Stimulated activated CD4-positive, alpha-beta T cell treated with anti-CD3 and anti-CD28 coated beads, TNF-alpha, amount 100 ng/mL, for 24 hours (primary cell): ENCODE results near the gene ERBB3.
"Not testable (repeated sequence)": the region's sequence is repeated elsewhere in the genome, so short reads cannot be mapped to it uniquely, and the experiment has no call there.

ENCODE experiments used
- DNase-seq, 3 experiments: peaks; one replicate each; pipeline ENCODE4 v3.0.0-alpha.2; 2020; ENCODE audit warnings: low read depth in 3 of 3

Gene ERBB3

DNA sequence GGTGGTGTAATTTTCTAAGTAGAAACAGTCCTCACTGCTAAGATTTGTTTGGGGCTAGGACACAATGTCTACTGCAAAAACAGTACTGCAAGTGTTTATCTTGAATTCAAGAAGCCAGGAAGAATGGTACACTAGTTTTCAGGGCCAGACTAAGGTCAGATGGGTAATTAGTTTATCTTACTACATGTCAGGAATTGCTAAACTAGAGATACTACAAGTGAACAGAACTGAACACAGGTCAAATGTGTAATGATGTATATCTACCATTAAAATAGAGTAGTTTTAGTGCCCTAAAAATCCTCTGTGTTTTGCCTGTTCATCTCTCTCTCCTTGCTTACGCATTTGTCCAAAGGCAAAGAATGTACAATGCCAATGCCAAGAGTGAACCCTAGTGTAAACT is 34.1 kb downstream of the ERBB3 start:
- no peak for DNase-seq

DNA sequence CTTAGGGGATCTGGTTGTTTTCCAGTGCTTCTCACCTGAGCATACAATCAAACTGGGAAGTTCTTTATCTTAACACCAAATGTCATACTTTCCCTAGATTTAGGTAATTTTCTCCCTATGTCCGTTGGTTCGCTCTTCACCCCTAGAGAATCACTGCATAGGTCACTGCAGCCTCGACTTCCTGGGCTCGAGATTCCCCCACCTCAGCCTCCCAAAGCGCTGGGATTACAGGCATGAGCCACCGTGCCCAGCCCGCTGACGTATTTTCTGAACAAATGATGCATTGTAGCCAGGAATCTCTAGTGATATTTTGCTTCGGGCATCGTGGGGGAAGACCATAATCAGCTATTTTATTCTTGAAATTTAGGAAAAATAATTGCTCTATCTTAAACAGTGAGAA is 35.4 kb downstream of the ERBB3 start:
- no peak for DNase-seq

DNA sequence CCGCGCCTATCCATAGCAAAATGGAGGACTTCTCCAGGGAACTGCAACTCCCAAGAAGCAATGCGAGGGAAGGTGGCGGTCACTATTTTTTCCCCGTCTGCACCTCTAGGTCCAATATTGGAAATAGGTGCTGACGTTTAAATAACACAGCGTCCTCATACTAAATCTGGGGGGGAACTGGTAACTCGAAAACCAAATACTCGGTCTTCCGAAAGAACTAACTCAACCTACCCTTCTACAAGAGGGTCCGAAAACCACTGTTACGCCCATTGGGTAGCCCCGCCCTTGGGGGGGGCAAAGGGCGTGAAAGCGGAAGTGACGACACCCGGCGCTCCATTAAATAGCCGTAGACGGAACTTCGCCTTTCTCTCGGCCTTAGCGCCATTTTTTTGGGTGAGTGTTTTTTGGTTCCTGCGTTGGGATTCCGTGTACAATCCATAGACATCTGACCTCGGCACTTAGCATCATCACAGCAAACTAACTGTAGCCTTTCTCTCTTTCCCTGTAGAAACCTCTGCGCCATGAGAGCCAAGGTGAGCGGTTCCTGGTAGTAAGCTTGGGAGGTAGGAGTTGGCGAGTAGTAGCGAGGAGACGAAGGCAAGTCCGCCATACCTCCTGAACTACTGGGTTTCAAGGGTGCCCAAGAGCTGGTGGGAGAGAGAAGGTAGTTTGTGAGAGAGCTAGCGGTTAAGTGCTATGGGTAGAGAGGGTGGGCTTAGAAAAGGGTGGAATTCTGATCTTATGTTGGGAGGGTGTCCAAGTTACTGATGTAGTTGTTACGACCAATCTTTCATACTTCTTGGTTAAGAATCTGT is 36.5 kb downstream of the ERBB3 start, which contains the start of gene RPL41:
Gene RPL41, plus strand, starts transcription at position 367 of the 815 bp plus-strand sequence.
- DNase-seq, result peak; percentile 85 to 91 (median 91)

DNA sequence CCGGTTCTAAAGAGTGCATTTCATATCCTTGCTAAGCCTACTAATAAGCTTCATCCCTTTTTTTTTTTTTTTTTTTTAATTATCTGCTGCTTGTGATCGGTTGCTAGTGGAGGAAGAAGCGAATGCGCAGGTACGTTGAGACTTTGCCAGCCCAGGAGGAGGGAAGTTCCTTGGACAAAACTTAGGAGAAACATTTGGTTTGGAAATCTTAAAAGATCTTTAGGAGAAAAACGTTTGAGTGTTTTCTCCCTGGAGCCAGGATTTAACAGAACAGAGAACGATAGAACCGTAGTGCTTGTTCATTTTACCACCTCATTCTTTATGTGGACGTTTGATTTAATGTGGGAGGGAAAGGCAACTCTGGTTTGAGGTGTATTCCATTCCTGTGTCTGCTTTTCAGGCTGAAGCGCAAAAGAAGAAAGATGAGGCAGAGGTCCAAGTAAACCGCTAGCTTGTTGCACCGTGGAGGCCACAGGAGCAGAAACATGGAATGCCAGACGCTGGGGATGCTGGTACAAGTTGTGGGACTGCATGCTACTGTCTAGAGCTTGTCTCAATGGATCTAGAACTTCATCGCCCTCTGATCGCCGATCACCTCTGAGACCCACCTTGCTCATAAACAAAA is 37.2 kb downstream of the ERBB3 start:
- DNase-seq, result not testable (repeated sequence)

DNA sequence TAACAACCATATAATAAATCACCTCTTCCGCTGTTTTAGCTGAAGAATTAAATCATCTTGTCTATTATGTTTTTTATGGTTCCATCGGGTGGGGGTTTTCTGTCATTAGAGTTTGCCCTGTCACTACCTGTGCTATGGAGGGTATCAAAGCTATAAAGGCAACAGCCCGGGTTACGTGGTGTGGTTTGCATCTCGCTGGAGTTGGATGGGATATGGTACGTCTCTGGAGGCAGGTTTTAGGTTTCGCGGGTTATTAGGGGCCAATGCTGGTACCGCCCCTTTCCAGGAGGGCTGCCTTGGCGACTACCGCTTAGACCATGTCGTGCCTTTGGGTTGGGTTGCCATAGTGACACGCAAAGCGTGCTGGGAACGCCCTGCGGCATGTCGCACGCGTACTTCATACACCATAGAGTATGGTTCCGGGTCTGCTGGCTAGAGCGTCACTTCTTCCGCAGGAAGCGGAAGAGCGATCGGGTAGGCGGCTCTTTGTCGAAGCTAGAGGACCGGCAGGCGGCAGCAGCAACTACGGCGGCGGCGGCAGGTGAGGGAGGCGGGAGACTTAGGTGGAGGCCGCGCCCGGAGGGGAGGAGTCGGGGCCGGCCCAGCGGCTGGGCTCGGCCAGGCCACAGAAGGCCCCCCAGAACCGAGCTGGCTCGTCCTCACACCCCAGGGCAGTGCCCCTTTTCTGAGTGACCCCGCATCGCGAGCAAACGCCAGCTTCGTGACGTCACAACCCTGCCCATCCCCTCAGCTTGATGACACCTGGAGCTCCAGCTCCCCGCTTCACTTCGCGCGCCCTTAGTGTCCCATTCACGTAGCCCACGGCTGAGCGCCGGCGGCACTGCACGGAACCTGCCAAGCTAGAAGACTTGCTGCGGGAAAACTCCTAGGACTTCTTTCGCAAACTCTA is 38.1 kb downstream of the ERBB3 start, which contains the start of gene ZC3H10:
Gene ZC3H10, plus strand, starts transcription at position 489 of the 910 bp plus-strand sequence. CDS start 2,297 bp downstream, outside the sequence.
- DNase-seq, result peak; percentile 97 to 98 (median 98)

DNA sequence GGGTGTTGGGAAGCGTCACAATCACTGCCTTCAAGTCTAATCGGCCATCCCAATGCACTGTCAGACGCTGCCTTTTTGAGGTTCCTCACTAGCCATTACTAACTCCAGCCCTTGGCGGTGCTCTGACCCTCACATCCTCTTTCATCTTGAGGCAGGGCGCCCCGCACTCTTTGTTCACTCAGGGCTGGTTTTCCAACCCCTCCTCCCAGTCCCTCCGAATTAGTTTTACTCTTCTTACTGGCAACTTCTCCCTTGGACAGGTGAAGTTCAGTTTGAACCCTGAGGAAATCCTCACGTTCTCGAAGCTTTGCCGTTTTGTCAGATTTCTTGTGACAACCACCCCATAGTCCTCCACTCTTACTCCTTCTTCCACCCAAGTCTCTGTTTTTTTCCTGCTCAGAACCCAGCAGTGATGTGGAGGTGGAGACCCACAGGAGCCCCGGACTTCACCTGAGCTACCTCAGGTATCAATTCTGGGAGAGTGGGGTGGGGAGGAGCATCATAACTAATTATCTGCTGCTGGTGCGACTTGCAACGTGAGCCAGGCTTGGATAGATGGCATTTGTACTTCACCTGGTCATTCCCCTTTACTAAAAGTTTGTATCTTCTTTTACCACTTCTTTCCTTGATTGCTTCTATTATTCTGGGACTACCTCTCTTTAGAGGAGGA is 38.9 kb downstream of the ERBB3 start:
- no peak for DNase-seq

DNA sequence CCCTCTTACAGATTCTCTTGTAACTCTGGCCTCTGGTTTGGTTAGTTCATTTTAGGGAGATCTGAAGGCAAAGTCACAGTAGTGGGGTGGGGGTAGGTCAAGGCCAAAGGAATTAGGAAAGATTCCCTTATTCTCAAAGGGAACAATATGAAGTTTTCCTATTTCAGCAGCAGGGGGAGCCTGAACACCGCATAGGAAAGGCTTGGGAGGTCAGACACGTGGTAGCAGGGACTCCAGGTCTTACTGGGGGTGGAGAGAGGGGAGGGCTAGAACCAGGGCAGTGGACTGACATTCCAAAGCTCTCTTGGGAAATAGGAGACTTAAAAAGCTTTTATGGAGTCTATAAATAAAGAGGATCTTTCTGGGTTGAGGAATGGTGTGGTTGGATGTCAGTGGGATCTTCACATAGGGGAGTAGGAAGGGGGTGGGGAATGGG is 39.4 kb downstream of the ERBB3 start:
- DNase-seq, result peak in 2 of 3 experiments; percentile 43 to 49

DNA sequence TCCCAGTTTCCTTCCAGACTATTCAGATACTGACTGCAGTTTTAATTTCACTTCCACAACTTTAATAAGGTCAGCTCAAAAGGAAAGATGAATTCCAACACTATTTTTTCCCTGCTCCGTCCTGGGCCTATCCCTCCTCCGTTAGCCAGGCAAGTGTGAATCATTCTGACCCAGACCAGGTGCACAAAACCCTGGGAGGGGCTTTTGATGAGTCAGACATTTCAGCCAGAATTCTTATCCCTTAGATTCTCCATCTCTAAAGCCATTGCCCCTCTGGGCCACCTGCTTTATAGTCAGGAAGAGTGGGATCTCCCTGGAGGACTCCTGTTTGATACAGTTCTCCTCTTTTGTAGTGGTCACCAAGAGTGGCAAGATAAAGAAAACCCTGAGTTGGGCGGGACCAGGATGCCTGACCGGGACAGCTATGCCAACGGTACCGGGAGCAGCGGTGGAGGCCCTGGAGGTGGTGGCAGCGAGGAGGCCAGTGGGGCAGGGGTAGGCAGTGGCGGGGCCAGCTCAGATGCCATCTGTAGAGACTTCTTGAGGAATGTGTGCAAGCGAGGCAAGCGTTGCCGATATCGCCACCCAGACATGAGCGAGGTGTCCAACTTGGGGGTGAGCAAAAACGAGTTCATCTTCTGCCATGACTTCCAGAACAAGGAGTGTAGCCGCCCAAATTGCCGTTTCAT is 40.3 kb downstream of the ERBB3 start:
- DNase-seq, result no peak

DNA sequence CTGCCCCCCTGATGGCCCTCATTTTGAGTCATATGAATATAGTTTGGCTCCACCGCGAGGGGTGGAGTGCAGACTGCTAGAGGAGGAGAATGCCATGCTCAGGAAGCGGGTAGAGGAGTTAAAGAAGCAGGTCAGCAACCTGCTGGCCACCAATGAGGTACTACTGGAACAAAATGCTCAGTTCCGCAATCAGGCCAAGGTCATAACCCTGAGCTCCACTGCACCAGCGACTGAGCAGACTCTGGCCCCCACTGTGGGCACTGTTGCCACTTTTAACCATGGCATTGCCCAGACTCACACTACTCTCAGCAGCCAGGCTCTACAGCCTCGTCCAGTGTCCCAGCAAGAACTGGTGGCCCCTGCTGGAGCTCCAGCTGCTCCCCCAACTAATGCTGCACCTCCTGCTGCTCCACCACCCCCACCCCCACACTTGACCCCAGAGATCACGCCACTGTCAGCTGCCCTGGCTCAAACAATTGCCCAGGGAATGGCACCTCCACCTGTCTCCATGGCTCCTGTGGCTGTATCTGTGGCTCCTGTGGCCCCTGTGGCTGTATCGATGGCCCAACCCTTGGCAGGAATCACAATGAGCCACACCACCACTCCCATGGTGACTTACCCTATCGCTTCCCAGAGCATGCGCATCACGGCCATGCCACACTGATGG is 41.4 kb downstream of the ERBB3 start:
- DNase-seq, result no peak

DNA sequence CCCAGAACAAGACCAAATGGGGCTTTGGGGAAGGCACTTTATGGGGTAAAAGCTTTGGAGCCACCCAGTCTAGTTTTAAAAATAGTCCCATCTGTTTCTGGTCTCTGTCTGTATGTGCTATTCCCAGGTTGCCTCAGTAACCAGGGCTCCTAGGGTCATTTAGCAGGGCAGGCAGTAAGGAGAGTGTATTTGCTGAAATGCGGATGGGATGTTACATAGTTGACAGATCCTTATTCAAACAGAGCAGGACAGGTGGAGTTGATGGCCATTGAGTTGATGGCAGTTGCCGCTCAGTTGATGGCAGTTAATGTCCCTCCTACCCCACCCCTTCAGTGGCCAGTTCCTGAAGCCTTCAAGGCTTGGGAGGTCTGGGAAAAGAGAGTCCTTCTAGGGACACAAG is 42.7 kb downstream of the ERBB3 start:
- DNase-seq, result no peak

DNA sequence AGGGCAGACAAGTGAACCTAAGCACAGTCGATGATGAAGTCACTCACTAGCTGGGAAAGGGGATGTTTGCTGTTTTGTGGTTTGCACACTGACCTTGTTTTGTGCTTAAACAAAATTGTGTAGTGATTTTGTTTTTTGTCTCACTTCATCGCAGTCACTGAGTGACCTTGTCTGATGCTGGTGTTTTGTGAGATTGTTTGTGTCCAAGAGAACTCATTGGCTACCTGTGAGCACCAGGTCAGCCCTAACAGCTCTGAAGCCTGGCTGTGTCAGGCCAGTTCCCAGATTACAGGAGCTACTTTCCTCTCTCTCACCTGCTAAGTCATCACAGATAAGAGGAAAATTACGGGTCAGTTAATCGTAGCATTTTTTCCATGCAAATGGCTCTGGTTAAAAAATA is 44.2 kb downstream of the ERBB3 start:
- DNase-seq, result no peak

DNA sequence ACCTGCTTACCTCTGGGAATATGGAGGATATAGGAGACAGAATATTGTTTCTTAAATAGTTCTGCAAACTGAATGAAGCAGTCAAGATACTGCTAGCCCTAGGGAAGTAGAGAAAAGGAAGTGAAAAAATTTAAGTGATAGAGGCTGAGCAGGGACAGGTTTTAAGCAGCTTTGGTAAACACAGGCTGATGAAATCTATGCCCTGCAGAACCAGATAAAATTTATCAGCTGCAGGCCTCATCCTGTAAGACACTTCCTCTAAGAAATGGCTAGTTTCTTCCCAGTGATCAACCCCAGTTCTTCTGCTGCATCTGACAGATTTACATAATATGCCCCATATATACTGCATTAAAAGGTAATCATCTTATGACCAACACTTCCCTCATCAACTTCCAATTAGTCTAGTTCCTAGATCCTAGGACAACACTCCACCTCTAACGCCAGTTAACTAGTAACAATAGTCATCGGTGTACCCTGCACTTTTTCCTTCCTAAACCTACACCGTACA is 46.8 kb downstream of the ERBB3 start:
- no peak for DNase-seq

DNA sequence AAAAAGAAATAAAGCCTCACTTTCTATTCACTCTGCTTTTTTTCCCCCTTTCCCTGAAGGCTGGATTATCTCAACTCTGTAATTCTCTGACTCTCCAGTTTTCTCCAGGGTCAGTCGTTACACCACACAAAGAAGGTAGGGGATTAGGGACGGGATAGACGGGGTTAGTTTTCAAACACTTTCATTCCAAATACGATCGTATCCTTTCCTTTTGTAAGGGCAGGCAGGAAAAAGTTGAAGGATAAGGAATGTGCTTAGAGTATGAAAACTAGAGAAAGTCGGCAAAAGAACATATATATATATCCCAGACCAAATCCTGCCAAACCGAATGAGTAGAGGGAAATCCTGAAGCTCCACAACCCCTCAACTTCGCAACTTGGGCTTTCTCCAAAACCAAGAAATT is 47.5 kb downstream of the ERBB3 start:
- DNase-seq, result no peak

DNA sequence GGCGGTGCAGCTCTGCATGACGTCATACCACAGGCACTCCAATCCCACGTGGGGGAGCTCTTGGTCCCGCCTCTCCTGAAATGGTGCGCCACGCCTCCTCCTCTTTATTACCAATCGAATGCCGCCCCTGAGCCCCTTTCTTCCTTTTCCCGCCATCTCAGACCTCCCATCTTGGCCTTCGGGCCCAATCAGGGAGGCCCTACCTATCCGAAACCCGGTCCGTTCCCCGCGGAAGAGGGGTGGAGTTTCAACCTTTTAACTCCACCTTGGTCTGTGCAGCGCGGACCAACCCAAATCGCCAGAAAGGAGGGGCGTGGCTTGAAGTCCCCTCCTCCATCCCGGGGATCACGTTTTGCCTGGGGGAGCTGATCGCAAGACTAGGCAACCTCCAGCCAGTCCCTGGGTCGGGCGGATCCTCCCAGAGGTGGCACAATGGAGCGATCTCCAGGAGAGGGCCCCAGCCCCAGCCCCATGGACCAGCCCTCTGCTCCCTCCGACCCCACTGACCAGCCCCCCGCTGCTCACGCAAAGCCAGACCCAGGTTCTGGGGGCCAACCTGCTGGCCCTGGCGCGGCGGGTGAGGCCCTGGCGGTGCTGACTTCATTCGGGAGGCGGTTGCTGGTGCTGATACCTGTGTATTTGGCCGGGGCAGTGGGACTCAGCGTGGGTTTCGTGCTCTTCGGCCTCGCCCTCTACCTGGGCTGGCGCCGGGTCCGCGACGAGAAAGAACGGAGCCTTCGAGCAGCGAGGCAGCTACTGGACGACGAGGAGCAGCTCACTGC is 48.1 kb downstream of the ERBB3 start, which contains the start of gene ESYT1:
Gene ESYT1, plus strand, starts transcription at position 380 of the 782 bp plus-strand sequence. Its CDS starts 53 bp downstream, at position 433.
- peak; percentile 93 to 97 (median 97) for DNase-seq

DNA sequence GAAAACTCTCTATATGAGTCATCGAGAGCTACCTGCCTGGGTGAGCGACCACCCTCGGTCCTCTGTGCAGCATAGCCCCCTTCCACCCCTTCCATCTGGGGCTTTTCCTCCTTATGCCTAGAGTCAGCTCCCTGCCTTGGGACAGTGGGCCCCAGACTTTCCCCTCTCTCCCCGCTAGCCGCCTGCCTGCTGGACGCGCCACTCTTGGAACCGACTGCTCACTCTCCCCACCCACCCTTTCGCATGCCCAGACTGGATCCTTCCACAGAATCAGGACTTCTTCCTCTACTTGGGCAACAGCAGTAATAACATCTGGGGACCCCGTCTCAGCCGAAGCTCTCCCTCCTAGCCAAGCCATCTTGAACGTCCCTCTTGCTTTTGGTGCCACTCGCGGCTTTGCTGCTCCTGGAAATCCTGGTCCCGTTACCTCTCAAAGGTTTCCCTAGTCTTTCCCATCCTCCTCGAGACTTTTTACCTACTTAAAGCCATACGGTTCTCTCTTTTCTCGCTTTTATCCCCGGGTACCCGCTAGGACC is 48.8 kb downstream of the ERBB3 start:
- DNase-seq, result no peak

DNA sequence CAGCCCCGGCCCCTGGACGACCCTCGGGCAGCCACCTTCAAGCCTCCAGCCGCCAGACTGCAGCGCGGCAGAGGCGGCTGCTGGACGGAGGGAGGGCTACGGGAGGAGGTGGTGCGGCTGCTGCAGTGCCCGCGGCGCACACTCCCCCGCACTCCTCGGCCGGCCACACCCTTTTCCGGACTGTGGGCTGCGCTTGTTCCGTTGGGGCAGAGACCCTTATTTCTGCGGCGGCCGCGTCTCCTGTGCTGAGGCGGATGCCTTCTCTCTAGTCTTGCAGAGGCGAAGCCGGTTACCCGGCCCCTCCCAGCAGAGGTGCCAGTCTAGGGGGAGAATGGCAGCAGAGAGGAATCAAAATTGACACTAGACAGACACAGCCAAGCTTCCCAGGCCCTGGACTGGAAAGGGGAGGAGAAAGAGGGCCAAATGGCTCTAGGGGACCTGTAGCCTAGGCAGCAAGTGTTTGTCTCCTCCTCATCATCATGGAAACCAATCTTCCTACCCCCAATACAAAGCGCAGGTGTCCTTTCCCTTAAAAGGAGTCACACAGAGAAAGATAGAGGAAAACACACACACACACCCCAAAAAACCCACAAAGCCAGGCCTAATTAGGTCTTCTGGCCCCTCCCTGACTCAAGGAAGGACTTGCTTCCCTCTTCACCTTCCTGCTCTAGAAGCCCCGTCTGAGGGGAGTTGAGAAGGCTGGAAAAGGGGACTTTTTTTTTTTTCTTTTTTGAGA is 49.4 kb downstream of the ERBB3 start:
- peak in 2 of 3 experiments; percentile 44 to 73 for DNase-seq

DNA sequence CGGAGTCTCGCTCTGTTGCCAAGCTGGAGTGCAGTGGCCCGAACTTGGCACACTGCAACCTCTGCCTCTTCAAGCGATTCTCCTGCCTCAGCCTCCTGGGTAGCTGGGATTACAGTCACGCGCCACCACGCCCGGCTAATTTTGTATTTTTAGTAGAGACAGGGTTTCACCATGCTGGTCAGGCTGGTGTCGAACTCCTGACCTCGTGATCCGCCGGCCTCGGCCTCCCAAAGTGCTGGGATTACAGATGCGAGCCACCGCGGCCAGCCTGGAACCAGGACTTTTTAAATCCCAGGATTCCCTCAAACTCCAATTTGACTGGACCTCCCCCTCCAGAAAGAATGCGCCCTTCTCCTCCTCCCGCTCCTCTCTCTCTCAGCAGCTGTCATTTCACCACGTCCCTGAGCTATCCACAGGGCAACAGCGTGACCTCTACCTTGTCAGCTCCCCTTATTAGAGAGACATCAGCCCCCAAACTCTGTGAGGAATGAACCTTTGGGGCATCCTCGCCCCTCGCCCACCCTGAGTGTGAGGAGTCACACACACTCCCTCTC is 50.1 kb downstream of the ERBB3 start:
- DNase-seq, result no peak

DNA sequence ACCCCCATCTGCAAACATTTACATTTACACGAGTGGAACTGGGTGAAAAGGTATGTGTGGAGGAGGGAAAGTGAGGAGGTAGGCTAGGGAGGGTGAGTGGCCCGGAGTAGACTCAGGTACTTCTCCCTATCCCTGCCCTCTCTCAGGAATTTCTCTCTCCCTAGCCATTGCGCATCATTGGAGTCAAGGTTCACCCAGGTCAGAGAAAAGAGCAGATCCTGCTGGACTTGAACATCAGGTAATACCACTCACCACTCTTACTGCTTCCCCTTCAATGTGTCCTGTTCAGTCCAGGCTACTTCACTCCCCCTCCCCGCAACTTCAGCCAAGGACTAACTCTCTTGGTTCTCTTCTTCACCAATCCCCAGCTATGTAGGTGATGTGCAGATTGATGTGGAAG is 50.9 kb downstream of the ERBB3 start:
- no peak for DNase-seq
